ENCODE measurements around the gene CCDC6.
A peak's percentile ranks its signal among the peaks of the same experiment; 100 is the strongest.
"Not testable (repeated sequence)": the region's sequence is repeated elsewhere in the genome, so short reads cannot be mapped to it uniquely, and the experiment has no call there.

CCDC6 gene

DNA sequence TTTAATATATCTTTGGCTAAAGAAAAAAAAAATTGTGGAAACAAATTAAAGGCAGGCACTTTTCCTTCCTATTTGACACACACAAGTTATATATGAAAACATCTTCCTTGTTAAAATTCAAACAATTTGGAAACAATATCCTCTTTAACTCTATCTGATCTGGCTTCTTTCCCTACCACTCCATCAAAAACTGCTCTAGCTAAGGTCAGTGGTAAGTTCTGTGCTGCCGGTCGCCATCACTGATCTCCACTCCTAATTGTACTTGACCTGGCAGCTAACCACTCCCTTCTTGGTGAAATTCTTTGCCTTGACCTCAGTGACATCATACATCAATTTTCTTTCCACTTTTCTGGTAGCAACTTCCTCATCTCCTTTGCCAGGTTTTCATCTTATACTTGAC, 105.2 kb downstream of the CCDC6 start:
- no peak for DNase-seq (ENCODE audit: low read depth)
- TF ChIP-seq, protein P1, sequence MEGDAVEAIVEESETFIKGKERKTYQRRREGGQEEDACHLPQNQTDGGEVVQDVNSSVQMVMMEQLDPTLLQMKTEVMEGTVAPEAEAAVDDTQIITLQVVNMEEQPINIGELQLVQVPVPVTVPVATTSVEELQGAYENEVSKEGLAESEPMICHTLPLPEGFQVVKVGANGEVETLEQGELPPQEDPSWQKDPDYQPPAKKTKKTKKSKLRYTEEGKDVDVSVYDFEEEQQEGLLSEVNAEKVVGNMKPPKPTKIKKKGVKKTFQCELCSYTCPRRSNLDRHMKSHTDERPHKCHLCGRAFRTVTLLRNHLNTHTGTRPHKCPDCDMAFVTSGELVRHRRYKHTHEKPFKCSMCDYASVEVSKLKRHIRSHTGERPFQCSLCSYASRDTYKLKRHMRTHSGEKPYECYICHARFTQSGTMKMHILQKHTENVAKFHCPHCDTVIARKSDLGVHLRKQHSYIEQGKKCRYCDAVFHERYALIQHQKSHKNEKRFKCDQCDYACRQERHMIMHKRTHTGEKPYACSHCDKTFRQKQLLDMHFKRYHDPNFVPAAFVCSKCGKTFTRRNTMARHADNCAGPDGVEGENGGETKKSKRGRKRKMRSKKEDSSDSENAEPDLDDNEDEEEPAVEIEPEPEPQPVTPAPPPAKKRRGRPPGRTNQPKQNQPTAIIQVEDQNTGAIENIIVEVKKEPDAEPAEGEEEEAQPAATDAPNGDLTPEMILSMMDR (conservative IDR thresholded peaks at IDR 0.05; ENCODE audit: low read depth, low read length), result no peak
- no peak overlapping the region for H3K4me3 ChIP-seq (ENCODE audit: low read depth, low read length)

GRCh38 chr10:59799421-59799820, 106.9 kb downstream of the CCDC6 start:
- H3K4me3 ChIP-seq (ENCODE audit: low read depth, low read length), result no peak overlapping the region
- TF ChIP-seq, protein P1 (conservative IDR thresholded peaks at IDR 0.05; ENCODE audit: low read depth, low read length), result no peak

GRCh38 chr10:59793919-59794318, 112.4 kb downstream of the CCDC6 start:
- TF ChIP-seq, protein P1 (conservative IDR thresholded peaks at IDR 0.05; ENCODE audit: low read depth, low read length), result no peak
- no peak overlapping the region for H3K4me3 ChIP-seq (ENCODE audit: low read depth, low read length)
- DNase-seq (ENCODE audit: low read depth), result peak; percentile 54

More at GRCh38 chr10:59799421-59799820, 106.9 kb downstream of the CCDC6 start:
- no peak for DNase-seq (ENCODE audit: low read depth)

- no peak for DNase-seq (ENCODE audit: low read depth)
- H3K4me3 ChIP-seq (ENCODE audit: low read depth, low read length), result no peak overlapping the region
- TF ChIP-seq, protein P1 (conservative IDR thresholded peaks at IDR 0.05; ENCODE audit: low read depth, low read length), result no peak
Observed at GRCh38 chr10:59792812-59793211, 113.5 kb downstream of the CCDC6 start.

- TF ChIP-seq, protein P1 (conservative IDR thresholded peaks at IDR 0.05; ENCODE audit: low read depth, low read length), result no peak
- DNase-seq (ENCODE audit: low read depth), result no peak
- no peak overlapping the region for H3K4me3 ChIP-seq (ENCODE audit: low read depth, low read length)
Observed at GRCh38 chr10:59791601-59792000, 114.8 kb downstream of the CCDC6 start.

DNA sequence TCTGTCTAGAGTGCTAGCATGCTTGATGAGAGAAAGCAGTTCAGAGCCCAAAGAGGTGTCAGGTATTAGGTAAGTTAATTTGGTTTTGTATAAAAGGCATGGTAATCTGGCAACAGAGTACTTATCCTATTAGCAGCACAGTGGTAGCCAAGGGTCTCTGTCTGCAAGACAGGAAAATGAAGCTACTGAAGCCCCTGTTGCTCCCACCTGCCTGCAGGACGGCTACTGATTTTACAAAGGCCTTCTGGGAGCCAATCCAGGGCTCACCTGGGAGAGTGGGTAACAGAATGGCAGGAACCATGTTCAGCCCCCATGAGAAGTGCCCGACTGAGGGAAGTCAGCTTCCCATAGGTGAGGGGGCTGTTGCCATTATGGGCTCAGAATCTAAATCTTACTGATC, 116.3 kb downstream of the CCDC6 start:
- not testable (repeated sequence) for DNase-seq (ENCODE audit: low read depth); H3K4me3 ChIP-seq (ENCODE audit: low read depth, low read length)

DNA sequence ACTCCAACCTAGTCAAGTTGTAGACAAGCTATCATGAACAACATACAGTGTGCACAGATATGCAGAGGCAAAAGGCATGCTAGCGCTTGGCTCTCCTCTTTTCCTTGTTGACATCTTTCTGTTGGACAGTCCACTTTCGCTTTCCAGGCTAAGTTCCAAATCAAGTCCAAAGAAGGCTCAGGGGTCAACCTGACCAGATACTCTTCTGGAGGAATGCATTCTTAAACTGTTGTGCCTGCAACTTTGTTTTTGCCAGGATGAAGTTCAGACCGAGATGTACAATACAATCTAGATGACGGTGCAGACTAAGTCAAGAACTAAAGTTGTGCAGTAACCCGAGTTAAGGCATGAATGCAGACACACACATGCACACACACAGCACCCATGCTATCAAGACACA, 117.4 kb downstream of the CCDC6 start:
- H3K4me3 ChIP-seq (ENCODE audit: low read depth, low read length), result not testable (repeated sequence)
- peak; percentile 69 for DNase-seq (ENCODE audit: low read depth)

DNA sequence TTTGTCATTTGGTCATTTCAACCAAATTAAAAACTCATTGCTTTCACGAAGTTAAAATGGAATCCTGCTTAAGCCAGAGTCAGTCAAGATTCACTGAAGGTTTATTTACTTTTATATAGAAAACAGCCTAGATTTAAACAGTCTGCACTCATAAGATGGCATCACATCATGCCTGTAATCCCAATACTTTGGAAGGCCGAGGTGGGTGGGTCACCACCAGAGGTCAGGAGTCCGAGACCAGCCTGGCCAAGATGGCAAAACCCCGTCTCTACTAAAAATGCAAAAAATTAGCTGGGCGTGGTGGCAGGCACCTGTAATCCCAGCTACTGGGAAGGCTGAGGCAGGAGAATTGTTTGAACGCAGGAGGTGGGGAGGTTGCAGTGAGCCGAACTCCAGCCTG, 119.3 kb downstream of the CCDC6 start:
- not testable (repeated sequence) for H3K4me3 ChIP-seq (ENCODE audit: low read depth, low read length); DNase-seq (ENCODE audit: low read depth)

DNA sequence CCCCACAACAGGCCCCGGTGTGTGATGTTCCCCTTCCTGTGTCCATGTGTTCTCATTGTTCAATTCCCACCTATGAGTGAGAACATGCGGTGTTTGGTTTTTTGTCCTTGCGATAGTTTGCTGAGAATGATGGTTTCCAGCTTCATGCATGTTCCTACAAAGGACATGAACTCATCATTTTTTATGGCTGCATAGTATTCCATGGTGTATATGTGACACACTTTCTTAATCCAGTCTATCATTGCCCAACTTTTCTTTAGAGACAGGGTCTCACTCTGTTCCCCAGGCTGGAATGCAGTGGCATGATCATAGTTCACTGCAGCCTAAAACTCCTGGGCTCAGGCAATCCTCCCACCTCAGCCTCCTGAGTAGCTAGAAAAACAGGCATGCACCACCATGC, 120.9 kb downstream of the CCDC6 start:
- H3K4me3 ChIP-seq (ENCODE audit: low read depth, low read length); DNase-seq (ENCODE audit: low read depth): not testable (repeated sequence)
